Measurements from ENCODE around the gene KCNE1. TPM values are rescaled to one million over a fixed set of nuclear protein-coding genes. Genes with fewer than 3 reads are reported as not detected.
"Not testable (repeated sequence)": the region's sequence is repeated elsewhere in the genome, so short reads cannot be mapped to it uniquely, and the experiment has no call there.

The KCNE1 gene
- total RNA-seq, 4 donors from 2014 or later: 0.34 to 1.7 (median 0.58) TPM

- peaks cover 15% of the 10 kb centered on the region for H3K9me3 ChIP-seq
- no peaks in the 10 kb centered on the region for H3K27me3 ChIP-seq
- WGBS: 50% methylated on average over 3 of the region's 3 CpGs
- DNase-seq (ENCODE audit: low spot score in 2 of 2): no peak
- H3K36me3 ChIP-seq: no peaks in the 10 kb centered on the region
- H3K4me3 ChIP-seq: no peak overlapping the region
- no peaks in the 10 kb centered on the region for H3K4me1 ChIP-seq
- no peak overlapping the region for H3K27ac ChIP-seq
- TF ChIP-seq EP300 (IDR thresholded peaks at IDR 0.05): no peak
- no peak for TF ChIP-seq POLR2AphosphoS5 (IDR thresholded peaks at IDR 0.05)
- TF ChIP-seq CTCF (IDR thresholded peaks at IDR 0.05): no peak
- TF ChIP-seq POLR2A (IDR thresholded peaks at IDR 0.05): no peak
Observed at GRCh38 chr21:34498623-34499022, 13.4 kb downstream of the KCNE1 start.

DNA sequence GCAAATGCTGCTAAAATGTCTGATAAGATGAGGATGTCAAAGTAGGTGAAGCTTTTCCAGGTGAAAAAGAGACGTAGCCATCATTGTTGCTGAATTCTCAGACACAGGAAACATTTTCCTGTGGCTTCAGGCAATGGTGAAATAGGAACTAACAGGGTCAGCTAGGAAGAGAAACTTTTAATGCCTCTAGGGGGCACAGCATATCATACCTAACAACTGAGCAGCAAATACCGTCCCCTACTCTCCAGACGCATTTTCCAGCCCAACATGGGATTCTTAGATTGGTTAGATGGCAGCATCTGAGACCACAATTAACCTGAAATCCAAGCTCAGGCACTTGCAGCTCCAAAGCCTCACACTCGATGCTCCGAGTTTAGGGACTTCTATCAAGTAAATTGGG, 28.2 kb downstream of the KCNE1 start:
- not testable (repeated sequence) for H3K4me1 ChIP-seq; H3K27ac ChIP-seq; H3K4me3 ChIP-seq; H3K9me3 ChIP-seq; H3K36me3 ChIP-seq; DNase-seq (ENCODE audit: low spot score in 2 of 2); H3K27me3 ChIP-seq
- no CpG with 5 or more reads among the region's 5 CpGs for WGBS

GRCh38 chr21:34483435-34483834, 28.6 kb downstream of the KCNE1 start:
- not testable (repeated sequence) for H3K4me3 ChIP-seq; H3K27ac ChIP-seq; H3K9me3 ChIP-seq; H3K4me1 ChIP-seq; H3K36me3 ChIP-seq; DNase-seq (ENCODE audit: low spot score in 2 of 2); H3K27me3 ChIP-seq
- no CpG with 5 or more reads among the region's 3 CpGs for WGBS

GRCh38 chr21:34467333-34467732, 44.7 kb downstream of the KCNE1 start:
- H3K27ac ChIP-seq; H3K4me1 ChIP-seq; DNase-seq (ENCODE audit: low spot score in 2 of 2); H3K9me3 ChIP-seq; H3K4me3 ChIP-seq; H3K36me3 ChIP-seq; H3K27me3 ChIP-seq: not testable (repeated sequence)
- WGBS: no CpG with 5 or more reads among the region's 3 CpGs

DNA sequence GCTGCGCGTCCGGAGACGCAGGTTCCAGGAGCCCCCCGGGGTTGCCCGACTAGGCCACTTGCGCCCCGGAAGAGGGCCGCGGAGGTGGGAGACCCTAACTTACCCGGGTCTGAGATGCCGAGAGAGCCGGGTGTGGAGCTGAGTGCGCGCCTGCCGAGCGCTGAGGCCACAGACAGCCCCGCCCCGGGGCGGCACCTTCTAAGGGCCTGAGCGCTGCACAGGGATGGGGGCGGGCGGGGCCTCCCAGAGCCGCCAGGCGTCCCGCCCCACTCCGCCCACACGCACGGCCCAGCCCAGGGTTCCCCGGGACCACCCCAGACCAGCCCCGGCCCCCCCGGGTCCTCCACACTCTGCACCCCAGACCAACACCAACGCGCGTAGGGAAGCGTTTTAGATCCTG, 52.6 kb downstream of the KCNE1 start:
- WGBS: no CpG with 5 or more reads among the region's 36 CpGs

GRCh38 chr21:34458266-34458665, 53.7 kb downstream of the KCNE1 start:
- not testable (repeated sequence) for H3K27me3 ChIP-seq; H3K4me1 ChIP-seq; H3K9me3 ChIP-seq; H3K4me3 ChIP-seq; H3K27ac ChIP-seq; H3K36me3 ChIP-seq; DNase-seq (ENCODE audit: low spot score in 2 of 2)
- WGBS: no CpG with 5 or more reads among the region's 7 CpGs

More for the DNA sequence above, 52.6 kb downstream of the KCNE1 start:
- H3K27me3 ChIP-seq; H3K4me3 ChIP-seq; H3K36me3 ChIP-seq; H3K9me3 ChIP-seq; H3K4me1 ChIP-seq; DNase-seq (ENCODE audit: low spot score in 2 of 2); H3K27ac ChIP-seq: not testable (repeated sequence)

- H3K36me3 ChIP-seq; H3K4me1 ChIP-seq; H3K4me3 ChIP-seq; DNase-seq (ENCODE audit: low spot score in 2 of 2); H3K9me3 ChIP-seq; H3K27me3 ChIP-seq; H3K27ac ChIP-seq: not testable (repeated sequence)
- WGBS: no CpG with 5 or more reads among the region's 6 CpGs
Observed at GRCh38 chr21:34456180-34456579, 55.8 kb downstream of the KCNE1 start.

DNA sequence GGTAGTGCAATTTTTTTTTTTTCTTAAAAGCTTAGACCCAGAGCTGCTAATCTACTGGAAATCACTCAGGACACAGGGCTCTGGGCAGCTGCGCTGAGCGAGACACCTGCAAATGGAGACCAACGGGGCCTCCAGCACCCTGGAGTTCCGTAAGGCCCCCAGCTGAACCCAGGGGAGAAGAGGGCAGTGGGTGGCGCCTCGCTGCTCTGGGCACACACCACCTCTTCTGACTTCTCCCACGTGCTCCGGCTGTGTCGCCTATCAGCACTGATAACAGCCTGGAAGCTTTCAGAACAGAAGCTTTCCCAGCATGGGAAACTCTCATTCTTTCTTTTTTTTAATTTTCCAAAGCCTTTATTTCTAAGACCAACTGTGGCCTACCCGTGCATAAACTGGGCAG, 56.4 kb downstream of the KCNE1 start:
- H3K36me3 ChIP-seq; H3K27me3 ChIP-seq; H3K4me1 ChIP-seq; H3K27ac ChIP-seq; DNase-seq (ENCODE audit: low spot score in 2 of 2); H3K4me3 ChIP-seq; H3K9me3 ChIP-seq: not testable (repeated sequence)
- WGBS: no CpG with 5 or more reads among the region's 10 CpGs

- H3K4me3 ChIP-seq; DNase-seq (ENCODE audit: low spot score in 2 of 2); H3K4me1 ChIP-seq; H3K9me3 ChIP-seq; H3K27ac ChIP-seq; H3K36me3 ChIP-seq; H3K27me3 ChIP-seq: not testable (repeated sequence)
- WGBS: no CpG with 5 or more reads among the region's 8 CpGs
Observed at GRCh38 chr21:34447018-34447417, 65.0 kb downstream of the KCNE1 start.

DNA sequence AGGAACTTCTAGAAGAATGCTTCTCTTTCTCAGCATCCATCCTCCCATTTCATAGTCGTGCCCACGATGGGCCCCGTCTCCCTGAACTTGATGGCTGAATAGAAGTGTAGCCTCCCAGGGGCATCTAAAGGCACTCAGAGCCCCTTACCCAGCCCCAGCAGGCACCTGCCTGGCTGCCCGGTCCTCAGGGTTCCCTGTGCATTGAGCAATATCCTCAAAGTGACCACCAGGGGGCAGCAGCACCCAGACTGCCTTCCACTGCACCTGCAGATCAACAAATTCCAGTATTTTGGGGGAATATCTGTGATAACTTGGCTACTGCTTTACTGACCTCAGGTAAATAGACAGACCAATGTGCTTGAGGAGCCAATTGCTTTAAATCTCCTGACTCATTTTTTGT, 68.5 kb downstream of the KCNE1 start:
- H3K4me3 ChIP-seq: not testable (repeated sequence)
- no CpG with 5 or more reads among the region's 4 CpGs for whole genome bisulfite sequencing

DNA sequence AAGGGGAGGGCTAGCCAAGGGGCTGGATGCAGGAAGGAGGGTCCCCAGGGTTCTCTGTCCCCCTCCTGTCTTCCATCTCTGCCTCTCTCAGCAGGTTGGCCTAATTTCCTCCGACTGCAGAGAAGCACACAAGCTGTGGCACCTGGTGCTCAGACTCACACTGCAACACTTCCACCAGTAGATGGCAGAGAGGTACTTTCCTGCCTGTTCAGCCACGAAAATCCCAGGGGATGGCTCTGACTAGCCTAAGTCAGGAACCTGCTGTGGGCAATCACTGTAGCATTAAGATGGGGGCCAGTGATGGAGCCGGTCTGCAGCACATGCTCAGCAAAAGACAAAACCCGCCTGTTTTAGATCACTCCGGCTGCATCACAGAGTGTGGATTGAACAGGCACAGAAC, 82.3 kb downstream of the KCNE1 start:
- no CpG with 5 or more reads among the region's 5 CpGs for WGBS
- H3K36me3 ChIP-seq; H3K4me1 ChIP-seq; DNase-seq (ENCODE audit: low spot score in 2 of 2); H3K27ac ChIP-seq; H3K27me3 ChIP-seq; H3K4me3 ChIP-seq; H3K9me3 ChIP-seq: not testable (repeated sequence)

More for the DNA sequence above, 68.5 kb downstream of the KCNE1 start:
- H3K4me1 ChIP-seq; H3K9me3 ChIP-seq; DNase-seq (ENCODE audit: low spot score in 2 of 2); H3K36me3 ChIP-seq; H3K27ac ChIP-seq; H3K27me3 ChIP-seq: not testable (repeated sequence)

GRCh38 chr21:34428441-34428840, 83.6 kb downstream of the KCNE1 start:
- H3K4me3 ChIP-seq; H3K9me3 ChIP-seq; H3K36me3 ChIP-seq; DNase-seq (ENCODE audit: low spot score in 2 of 2); H3K27me3 ChIP-seq; H3K27ac ChIP-seq; H3K4me1 ChIP-seq: not testable (repeated sequence)
- WGBS: no CpG with 5 or more reads among the region's 6 CpGs

GRCh38 chr21:34427339-34427738, 84.7 kb downstream of the KCNE1 start:
- not testable (repeated sequence) for H3K4me3 ChIP-seq; H3K27ac ChIP-seq; H3K36me3 ChIP-seq; DNase-seq (ENCODE audit: low spot score in 2 of 2); H3K27me3 ChIP-seq; H3K4me1 ChIP-seq; H3K9me3 ChIP-seq
- no CpG with 5 or more reads among the region's 8 CpGs for WGBS

DNA sequence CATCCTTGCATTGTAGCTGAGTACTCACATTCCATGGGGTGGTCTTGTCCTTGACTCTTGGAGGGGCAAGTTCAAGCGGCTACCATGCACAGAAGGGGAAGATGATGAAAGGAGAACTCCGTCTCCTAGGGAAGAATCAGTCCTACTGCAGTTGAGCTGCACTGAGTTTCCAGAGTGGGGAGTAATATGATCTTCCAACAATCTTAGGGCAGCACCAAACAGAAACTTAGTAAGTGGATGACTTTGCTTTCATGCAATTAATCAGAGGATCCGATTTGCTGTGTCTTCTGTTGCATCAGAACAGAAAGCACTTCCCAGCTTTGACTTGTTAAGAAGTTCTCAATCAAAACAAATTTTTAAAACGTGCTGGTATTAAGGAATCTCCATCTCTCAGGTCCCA, 88.2 kb downstream of the KCNE1 start, which contains the start of gene SMIM34:
SMIM34 (minus strand) TSS at position 147 of the 400 bp plus-strand sequence; CDS start at position 35, 112 bp downstream.
- H3K36me3 ChIP-seq; DNase-seq (ENCODE audit: low spot score in 2 of 2); H3K27me3 ChIP-seq; H3K27ac ChIP-seq; H3K4me3 ChIP-seq; H3K9me3 ChIP-seq; H3K4me1 ChIP-seq: not testable (repeated sequence)
- no CpG with 5 or more reads among the region's 4 CpGs for WGBS
